ENCODE results near the gene CTXND1. TPM values are rescaled to one million over a fixed set of nuclear protein-coding genes. Genes with fewer than 3 reads are reported as not detected.
A peak's percentile ranks its signal among the peaks of the same experiment; 100 is the strongest.
"Not testable (repeated sequence)": the region's sequence is repeated elsewhere in the genome, so short reads cannot be mapped to it uniquely, and the experiment has no call there.

Gene CTXND1
- total RNA-seq (1 to 10 TPM in 7 of 10 donors, under 1 TPM in 3; 0.11 to 8.3 (median 2.2) TPM), polyA plus RNA-seq (1 to 10 TPM in 1 of 2 donors, under 1 TPM in 1; 0.80 to 1.8 TPM)
- long read RNA-seq, donor 1, partial matches to known transcripts, result 0 of 4 reads
- long read RNA-seq, donor 1, other reads (novel, unspliced or antisense), result 4 of 4 reads
- long read RNA-seq, donor 2, full-length matches to known transcripts, result 2 of 9 reads
- long read RNA-seq, donor 2, partial matches to known transcripts, result 0 of 9 reads
- long read RNA-seq, donor 2, other reads (novel, unspliced or antisense), result 7 of 9 reads
- long read RNA-seq, donor 3, partial matches to known transcripts, result 0 of 3 reads
- long read RNA-seq, donor 3, other reads (novel, unspliced or antisense), result 3 of 3 reads

DNA sequence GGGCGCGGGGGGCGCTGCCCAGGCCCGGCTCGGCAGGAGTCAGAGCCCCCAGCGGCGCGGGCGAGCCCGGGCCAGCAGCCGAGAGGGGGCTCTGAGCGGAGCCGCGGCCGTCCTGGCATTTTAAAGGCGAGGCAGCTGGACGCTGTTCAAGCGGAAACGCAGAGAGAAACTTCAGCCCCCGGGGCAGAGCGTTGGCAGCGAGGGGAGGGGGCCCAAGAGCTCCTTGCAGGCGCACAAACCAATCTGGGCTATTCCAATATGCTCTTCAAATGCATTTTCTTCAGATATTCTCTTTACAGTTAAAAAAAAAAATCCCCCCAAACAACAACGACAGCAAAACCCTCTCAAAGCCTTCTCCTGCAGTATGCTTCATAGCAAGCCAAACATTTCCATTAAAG lies at the start of gene CTXND1:
CTXND1 (minus strand) TSS at position 93 of the 398 bp plus-strand sequence. CDS start 50,264 bp downstream, outside the sequence.
- Histone ChIP-seq H3K27me3 (peaks cover 6 to 98% (median 77%) of the 10 kb centered on the region in 7 donors), H3K9me3 (no peaks in the 10 kb centered on the region), H3K36me3 (no peaks in the 10 kb centered on the region), H3K27ac (peak within 1 kb of the TSS in 5 of 10 donors; percentile 34 to 60 (median 56)), H3K4me1 (peaks cover 0 to 5% (median 0%) of the 10 kb centered on the region in 9 donors), H3K4me3 (peak within 1 kb of the TSS; percentile 7 to 53 (median 40))
- DNase-seq (no peak), ATAC-seq (peak in 3 of 8 donors; percentile 16 to 62 (median 35))
- 1% methylated on average over 24 of the region's 24 CpGs for WGBS, 2 donors
- intact Hi-C loops (cut with DNase I), result no loop called here
- TF ChIP-seq, protein P1, sequence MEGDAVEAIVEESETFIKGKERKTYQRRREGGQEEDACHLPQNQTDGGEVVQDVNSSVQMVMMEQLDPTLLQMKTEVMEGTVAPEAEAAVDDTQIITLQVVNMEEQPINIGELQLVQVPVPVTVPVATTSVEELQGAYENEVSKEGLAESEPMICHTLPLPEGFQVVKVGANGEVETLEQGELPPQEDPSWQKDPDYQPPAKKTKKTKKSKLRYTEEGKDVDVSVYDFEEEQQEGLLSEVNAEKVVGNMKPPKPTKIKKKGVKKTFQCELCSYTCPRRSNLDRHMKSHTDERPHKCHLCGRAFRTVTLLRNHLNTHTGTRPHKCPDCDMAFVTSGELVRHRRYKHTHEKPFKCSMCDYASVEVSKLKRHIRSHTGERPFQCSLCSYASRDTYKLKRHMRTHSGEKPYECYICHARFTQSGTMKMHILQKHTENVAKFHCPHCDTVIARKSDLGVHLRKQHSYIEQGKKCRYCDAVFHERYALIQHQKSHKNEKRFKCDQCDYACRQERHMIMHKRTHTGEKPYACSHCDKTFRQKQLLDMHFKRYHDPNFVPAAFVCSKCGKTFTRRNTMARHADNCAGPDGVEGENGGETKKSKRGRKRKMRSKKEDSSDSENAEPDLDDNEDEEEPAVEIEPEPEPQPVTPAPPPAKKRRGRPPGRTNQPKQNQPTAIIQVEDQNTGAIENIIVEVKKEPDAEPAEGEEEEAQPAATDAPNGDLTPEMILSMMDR (IDR thresholded peaks at IDR 0.05), result no peak

DNA sequence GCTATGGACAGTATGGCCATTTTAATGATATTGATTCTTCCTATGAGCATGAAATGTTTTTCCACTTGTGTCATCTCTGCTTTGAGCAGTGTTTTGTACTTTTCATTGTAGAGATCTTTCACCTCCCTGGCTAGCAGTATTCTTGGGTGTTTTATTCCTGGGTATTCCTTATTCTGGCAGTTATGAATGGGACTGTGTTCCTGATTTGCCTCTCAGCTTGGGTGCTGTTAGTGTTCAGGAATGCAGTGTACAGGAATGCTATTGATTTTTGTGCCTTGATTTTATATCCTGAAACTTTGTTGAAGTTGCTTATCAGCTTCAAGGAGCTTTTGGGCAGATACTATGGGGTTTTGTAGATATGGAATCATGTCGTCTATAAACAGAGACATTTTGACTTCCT lies 49.5 kb upstream of the CTXND1 start:
- Histone ChIP-seq H3K4me3 (no peak overlapping the region), H3K27ac (no peak overlapping the region), H3K9me3 (no peaks in the 10 kb centered on the region), H3K27me3 (no peaks in the 10 kb centered on the region), H3K4me1 (no peaks in the 10 kb centered on the region), H3K36me3 (no peaks in the 10 kb centered on the region)
- DNase-seq, result no peak
- TF ChIP-seq, protein P1 (IDR thresholded peaks at IDR 0.05), result no peak
- no peak for ATAC-seq
- intact Hi-C loops (cut with DNase I), result no loop called here
- 40 to 48% methylated on average over 1 of the region's 1 CpG for WGBS, 2 donors

DNA sequence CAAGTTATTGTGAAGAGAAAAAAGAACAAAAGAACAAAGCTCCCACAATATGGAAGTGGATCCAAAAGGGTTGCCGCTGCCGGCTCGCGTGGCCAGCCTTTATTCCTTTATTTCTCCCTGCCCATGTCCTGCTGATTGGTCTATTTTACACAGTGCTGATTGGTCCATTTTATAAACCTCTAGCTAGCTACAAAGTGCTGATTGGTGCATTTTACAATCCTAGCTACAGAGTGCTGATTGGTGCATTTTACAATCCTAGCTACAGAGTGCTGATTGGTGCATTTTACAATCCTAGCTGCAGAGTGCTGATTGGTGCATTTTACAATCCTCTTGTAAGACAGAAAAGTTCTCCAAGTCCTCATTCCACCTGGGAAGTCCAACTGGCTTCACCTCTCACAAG lies 43.8 kb upstream of the CTXND1 start:
- not testable (repeated sequence) for DNase-seq
- 91 to 97% methylated on average over 4 of the region's 4 CpGs for WGBS, 2 donors

DNA sequence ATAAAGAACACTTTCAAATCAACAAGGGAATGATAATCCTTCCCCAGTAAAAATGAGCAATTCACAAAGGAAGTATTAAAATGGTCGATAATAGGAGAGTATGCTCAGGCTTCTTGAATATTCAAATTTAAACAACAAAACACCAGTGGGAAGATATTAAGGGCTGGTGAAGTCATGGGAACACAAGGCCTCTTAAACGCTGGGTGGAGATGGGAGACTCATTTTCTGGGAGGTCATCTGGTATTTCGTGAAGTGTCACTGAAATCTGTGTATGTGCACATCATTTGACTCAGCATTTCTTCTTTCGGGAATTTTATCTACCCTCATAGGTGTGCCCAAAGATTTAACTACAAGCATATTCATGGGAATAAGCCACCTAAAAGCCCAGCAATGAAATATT lies 40.1 kb upstream of the CTXND1 start:
- no peaks in the 10 kb centered on the region for H3K36me3 ChIP-seq
- ATAC-seq (no peak), DNase-seq (no peak)
- H3K27me3 ChIP-seq, result no peaks in the 10 kb centered on the region
- H3K9me3 ChIP-seq, result no peaks in the 10 kb centered on the region
- intact Hi-C loops (cut with DNase I), result no loop called here
- no peak overlapping the region for H3K4me3 ChIP-seq
- TF ChIP-seq, protein P1 (IDR thresholded peaks at IDR 0.05), result no peak
- WGBS, 2 donors, result 85 to 96% methylated on average over 4 of the region's 4 CpGs
- H3K4me1 ChIP-seq, result peaks cover 0 to 23% (median 12%) of the 10 kb centered on the region in 9 donors
- no peak overlapping the region for H3K27ac ChIP-seq

More for the DNA sequence above, 43.8 kb upstream of the CTXND1 start:
- intact Hi-C loops (cut with DNase I), result loop anchor here in 1 of 10 donors (5.0 kb wide), 1 partner anchor 53 kb away; no protein-coding TSS in a partner anchor
- H3K36me3 ChIP-seq, H3K27me3 ChIP-seq, H3K4me3 ChIP-seq, H3K9me3 ChIP-seq, ATAC-seq, H3K27ac ChIP-seq, H3K4me1 ChIP-seq: not testable (repeated sequence)

DNA sequence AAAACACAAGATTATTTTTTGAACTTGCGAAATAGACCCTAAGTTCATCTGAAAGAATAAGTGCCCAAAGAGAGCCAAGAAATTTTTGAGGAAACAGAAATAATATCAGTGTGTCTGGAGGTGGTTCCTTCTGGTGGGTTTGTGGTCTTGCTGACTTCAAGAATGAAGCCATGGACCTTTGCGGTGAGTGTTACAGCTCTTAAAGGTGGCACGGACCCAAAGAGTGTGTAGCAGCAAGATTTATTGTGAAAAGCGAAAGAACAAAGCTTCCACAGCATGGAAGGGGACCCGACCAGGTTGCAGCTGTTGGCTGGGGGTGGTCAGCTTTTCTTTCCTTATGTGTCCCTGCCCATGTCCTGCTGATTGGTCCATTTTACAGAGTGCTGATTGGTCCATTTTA lies 38.9 kb upstream of the CTXND1 start:
- H3K9me3 ChIP-seq; intact Hi-C loops (cut with DNase I); H3K27me3 ChIP-seq; H3K27ac ChIP-seq; H3K36me3 ChIP-seq; H3K4me3 ChIP-seq; ATAC-seq; DNase-seq: not testable (repeated sequence)
- WGBS, 2 donors, result 84 to 91% methylated on average over 5 of the region's 5 CpGs
- peaks cover 0 to 23% (median 12%) of the 10 kb centered on the region in 9 donors for H3K4me1 ChIP-seq
